HG02943 (cell line): ENCODE data around the gene CORO2A.
"Not testable (repeated sequence)": the region's sequence is repeated elsewhere in the genome, so short reads cannot be mapped to it uniquely, and the experiment has no call there.

ENCODE experiments used
- ATAC-seq: cut with Tn5 transposase; IDR thresholded peaks from one replicate; pipeline ENCODE4 v1.9.1; 2021; ENCODE audit warnings: mild to moderate bottlenecking, low read depth, moderate library complexity; ENCODE audit not compliant: unreplicated experiment

Gene CORO2A

GRCh38 chr9:98144076-98144475 is 48.4 kb downstream of the CORO2A start:
- ATAC-seq = no peak

DNA sequence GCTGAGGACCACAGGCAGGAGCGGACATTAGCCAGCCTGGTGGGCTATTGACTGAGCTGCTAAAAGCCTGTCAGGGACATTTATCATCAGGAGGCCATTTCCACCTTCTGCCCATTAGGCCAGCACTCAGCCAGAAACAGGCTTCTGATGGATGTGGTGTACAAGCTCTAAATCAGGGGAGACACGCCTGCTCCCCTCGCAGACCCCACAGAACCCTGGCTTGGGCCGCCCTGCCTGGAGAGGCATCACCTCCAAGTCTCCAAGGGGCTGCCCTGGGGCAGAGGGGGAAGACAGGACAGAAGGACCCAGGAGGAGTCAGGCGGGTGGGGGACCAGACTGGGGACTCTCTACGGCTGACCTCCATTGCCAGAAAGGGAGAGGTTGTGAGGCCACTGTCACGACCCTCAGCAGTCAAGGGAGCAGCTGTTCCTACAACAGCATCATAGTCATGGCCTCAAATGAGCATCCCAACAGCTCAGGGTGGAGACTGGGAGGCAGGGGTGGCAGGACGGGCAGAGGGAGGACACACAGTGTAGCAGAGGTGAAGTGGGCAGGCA is 49.4 kb downstream of the CORO2A start:
- ATAC-seq = no peak

DNA sequence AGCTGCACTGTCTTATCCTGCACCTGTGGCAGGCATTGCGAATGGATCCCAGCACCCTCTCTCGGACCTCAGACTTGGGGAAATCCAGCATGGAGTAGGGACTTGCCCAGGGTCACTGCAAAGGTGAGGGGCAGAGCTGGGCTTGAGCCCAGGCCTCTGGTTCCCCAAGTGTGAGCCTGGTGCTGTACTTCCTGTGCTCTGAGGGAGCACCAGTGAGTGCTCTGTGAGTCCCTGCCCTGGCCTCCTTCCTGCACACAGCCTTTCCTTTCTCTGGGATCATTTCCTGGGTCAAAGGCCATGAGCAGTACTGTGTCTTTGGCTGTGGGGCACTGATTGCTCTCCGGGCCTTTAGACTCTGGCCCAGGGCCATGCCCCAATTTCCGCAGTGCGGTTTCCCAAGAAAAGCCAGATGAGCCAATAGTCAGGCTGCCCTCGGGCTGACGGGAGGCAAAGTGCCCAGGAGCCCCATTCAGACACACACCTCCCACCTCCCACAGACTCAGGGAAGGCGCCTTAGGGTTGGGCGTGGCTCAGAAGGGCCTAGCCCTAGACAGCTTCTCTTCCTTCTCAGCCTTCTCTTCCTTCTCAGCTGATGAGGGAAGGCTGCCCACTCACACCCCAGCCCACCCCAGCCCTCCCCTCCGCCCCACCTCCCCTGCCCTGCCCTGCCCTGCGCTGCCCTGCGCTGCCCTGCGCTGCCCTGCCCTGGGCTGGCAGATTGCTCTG is 50.1 kb downstream of the CORO2A start:
- no peak for ATAC-seq

- ATAC-seq = no peak
These were observed 51.9 kb downstream of the CORO2A start for GRCh38 chr9:98140503-98140902.

DNA sequence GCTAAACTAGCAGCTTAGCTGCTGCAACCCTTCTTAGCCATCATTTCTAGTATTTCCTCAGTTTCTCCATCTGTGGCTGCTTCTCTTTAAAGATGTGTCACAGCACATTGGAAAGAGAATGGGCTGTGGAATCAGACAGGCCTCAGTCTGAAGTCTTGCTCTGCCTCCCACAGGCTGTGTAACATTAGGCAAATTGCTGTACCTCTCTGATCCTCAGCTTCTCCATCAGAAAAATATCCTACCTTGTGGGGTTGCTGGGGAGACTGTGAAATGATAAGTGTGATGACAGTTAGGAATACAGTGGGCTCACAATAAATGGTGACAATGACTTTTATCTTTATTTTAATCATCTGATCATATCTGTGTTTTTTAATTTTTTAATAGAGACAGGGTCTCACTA is 55.9 kb downstream of the CORO2A start:
- no peak for ATAC-seq

- ATAC-seq = no peak
These were observed 56.5 kb downstream of the CORO2A start for GRCh38 chr9:98135938-98136337.

DNA sequence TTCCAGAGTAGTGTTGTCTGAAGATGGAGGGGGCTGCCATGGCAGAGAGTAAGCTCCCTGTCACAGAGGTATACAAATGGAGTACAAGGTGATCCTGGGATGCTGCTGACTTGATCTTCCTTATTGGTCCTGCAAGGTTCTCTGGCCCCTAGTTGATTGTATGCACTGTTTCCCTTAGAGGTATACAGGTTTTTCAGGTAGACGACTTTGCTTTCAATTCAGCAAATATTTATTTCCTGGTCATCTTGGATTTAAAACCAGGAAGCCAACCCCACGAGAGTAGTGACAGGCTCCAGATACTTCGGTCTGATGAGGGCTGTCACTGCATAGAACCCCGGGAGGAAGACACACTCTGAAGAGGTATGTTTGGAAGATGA is 56.9 kb downstream of the CORO2A start:
- ATAC-seq = no peak

DNA sequence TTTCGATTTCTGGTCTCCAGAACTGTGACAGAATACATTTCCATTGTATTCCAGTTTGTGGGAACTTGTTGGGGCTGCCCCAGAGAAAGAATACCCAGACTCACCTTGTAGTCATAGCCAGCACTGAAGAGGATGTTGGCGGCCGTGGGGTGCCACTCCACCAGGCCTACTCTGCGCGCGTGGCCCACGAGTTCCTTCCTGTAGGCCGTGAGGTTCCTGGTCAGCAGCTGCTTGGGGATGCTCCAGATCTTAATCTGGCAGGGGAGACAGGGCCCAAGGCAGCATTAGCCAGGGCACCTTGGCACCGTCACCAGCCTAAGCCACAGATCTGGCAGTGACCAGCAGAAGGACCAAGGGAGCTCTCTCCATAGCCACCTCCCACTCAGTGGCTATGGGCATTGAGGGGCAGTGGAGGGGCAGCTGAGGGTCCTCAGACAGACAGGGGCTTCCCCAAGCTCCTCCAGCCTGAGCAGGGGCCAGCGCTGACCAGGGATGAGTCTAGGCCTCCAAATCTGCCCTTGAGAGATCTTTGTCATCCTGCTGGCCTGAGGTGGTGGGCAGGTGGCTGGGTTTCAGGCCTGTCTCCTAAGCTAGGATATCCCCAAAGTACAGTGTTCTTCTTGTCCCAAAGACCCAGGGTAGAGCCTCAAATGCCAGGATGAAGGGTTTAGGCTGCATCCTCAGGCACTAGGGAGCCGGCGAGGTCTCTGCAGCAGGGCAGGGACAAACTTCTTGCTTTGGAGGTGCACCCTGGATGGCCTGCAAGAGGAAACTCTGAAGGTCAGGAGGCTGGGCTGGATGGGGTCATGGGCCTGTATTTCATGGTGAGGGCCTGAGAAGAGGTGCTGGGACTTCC is 57.5 kb downstream of the CORO2A start:
- no peak for ATAC-seq

DNA sequence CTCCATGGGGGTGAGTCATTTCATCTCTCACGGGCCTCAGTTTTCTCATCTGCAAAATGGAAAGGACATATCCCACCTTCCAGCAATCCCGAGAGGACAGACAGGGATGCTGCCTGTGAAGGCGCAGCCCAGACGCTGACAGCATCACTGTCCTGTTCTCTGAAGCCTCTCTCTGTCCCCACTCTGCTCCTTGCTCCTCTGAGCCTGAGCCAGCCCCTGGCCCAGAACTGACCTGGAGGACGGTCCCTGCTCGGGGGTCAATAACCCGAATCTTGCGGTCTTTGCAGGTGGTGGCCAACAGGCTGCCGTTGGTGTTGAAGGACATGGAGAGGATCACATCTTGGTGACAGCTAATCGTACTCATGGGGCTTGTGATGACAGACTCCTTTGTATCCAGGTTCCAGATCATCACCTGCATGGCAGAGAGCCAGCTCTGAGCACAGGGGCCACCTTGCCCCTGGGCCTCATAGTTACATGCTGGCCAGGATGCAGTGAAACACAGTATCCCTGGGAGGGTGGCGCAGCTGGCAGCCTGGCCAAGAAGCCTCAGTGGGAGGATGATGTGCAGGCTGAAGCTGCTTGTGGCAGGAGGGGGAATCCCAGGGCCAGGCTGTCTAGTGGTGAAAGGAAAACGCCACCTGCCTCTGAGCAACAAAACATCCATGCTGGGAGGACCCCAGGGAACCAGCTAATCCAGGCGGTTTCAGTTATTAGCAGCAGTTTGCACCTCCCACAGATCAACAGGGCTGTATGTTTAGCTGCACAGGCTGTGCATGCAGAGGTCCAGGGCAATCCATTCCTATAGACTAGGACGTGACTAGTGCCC is 59.4 kb downstream of the CORO2A start:
- no peak for ATAC-seq

DNA sequence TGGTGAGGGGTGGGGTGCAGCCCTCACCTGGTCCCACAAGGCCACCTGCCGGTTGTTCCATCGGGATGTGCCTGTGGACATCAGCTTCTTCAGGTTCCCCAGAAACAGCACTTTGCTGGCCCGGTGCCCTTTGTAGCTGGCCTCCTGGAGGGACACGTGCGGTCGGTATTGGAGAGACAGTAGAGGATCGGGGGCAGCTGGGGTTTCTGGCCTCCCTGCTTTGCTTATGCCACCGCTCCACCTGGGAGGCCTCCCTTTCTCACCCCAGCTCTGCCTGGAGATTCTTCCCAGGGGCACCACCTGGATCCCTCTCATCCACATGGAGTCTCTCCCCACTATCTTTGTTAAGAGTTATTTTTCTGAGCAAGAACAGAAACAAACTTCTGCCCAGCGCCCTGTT is 60.3 kb downstream of the CORO2A start:
- ATAC-seq = no peak

GRCh38 chr9:98130576-98131228 is 61.7 kb downstream of the CORO2A start:
- ATAC-seq = no peak

DNA sequence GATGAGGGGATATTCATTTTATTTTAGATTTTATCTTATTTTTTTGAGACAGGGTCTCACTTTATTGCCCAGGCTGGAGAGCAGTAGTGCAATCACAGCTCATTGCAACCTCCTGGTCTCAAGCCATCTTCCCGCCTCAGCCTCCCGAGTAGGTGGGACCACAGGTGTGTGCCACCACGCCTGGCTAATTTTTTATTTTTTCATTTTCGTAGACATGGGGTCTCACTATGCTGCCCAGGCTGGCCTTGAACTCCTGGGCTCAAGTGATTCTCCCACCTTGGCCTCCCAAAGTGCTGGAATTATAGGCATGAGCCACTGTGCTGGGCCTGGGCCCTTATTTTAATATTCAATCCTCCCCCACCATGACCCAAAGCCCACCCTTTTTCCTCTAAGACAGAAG is 62.4 kb downstream of the CORO2A start:
- ATAC-seq = not testable (repeated sequence)

- no peak for ATAC-seq
These were observed 63.0 kb downstream of the CORO2A start for GRCh38 chr9:98129451-98129881.

DNA sequence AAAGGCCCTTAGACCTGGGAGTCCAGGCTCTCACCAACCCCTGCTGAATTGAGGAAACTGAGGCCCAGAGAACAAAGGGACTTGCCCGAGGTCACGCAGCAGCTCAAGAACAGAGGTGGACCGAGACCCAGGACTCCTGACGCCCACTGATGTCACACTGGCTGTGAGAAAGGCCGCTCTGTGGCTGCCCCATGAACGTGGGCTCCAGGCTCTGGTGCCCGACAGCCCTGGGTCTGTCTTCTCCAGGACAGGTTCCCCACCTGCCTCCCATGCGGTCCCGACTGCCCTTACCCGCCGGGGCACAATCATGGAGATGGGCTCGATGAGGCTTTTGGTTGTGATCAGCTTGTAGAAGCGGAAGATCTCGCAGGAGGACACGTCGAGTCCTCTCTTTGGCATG is 64.1 kb downstream of the CORO2A start:
- ATAC-seq = no peak

- ATAC-seq = no peak
These were observed 65.2 kb downstream of the CORO2A start for GRCh38 chr9:98127226-98127625.

GRCh38 chr9:98124637-98125426 is 67.6 kb downstream of the CORO2A start:
- ATAC-seq = no peak

- ATAC-seq = not testable (repeated sequence)
These were observed 68.3 kb downstream of the CORO2A start for GRCh38 chr9:98124091-98124490.

- no peak for ATAC-seq
These were observed 71.4 kb downstream of the CORO2A start for GRCh38 chr9:98121058-98121457.

DNA sequence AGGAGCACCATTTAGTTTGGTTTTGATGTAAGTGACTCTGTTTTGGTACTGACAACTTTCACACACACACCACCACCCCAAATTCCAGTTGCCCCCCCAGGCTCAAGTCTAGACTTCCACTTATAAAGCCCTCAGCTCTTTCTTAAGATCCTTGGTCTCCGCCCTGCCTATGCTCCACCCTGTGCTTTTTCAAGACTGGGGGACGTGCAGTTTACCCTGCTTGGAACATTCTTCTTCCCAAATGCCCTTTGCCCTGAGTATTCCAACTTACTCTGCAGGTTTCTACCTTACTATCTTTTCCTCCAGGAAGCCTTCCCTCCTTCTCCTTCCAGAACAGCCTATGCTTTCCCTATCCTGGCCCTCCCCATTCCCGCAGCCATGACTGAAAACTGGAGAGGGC is 72.0 kb downstream of the CORO2A start:
- no peak for ATAC-seq
